Inferior parietal cortex (tissue), 1 donor: Measurements from ENCODE around the gene GRIA4.

Experiments
- DNase-seq: peaks from one replicate; pipeline ENCODE4 v3.0.0-alpha.2; 2016; ENCODE audit errors: extremely low spot score

GRIA4 gene

DNA sequence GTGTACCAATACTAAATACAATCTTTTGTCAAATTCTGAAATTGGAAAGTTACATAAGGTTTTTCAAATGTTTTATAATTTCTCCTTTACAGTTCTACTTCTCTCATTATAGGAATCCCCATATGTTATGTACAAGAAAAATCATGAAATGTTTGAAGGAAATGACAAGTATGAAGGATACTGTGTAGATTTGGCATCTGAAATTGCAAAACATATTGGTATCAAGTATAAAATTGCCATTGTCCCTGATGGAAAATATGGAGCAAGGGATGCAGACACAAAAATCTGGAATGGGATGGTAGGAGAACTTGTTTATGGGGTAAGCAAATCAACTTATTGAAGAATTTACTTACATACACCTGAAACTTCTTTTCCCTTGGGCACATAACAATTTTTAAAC is 308.7 kb downstream of the GRIA4 start:
- no peak for DNase-seq

DNA sequence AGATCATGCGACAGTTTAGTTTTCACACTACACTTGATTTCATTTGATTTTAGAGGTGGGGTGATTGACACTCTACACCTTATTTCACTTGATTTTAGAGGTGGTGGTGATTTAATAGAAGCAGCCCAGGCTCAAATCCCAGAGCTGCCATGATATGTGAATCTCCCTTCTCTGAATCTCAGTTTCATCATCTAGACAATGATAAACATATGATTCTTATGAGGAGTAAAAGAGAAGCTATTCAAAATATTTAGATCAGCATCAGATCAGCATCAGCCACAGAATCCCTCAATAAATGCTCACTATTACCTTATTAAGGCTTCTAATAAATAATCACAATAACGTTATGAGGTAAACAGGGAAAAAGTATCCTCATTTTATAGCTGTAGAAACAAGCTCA is 313.4 kb downstream of the GRIA4 start:
- no peak for DNase-seq

DNA sequence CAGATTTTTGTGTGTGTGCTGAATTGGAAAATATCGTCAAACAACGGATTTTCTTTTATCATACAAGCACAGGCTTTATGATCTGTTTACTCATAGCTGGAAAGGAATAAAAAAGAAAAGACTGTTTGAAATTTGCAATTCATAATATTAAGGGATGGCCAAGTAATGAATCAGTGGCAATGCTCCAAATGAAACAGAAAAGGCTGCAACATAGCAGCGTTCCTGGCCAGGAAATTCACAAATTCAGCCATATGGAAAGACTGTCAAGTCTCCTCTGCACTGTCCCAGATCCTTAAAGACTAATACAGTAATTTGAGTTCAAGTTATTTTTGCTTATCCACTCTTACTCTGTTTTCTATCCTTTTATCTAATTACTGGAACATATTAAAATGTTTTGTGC is 313.9 kb downstream of the GRIA4 start:
- DNase-seq, result no peak

DNA sequence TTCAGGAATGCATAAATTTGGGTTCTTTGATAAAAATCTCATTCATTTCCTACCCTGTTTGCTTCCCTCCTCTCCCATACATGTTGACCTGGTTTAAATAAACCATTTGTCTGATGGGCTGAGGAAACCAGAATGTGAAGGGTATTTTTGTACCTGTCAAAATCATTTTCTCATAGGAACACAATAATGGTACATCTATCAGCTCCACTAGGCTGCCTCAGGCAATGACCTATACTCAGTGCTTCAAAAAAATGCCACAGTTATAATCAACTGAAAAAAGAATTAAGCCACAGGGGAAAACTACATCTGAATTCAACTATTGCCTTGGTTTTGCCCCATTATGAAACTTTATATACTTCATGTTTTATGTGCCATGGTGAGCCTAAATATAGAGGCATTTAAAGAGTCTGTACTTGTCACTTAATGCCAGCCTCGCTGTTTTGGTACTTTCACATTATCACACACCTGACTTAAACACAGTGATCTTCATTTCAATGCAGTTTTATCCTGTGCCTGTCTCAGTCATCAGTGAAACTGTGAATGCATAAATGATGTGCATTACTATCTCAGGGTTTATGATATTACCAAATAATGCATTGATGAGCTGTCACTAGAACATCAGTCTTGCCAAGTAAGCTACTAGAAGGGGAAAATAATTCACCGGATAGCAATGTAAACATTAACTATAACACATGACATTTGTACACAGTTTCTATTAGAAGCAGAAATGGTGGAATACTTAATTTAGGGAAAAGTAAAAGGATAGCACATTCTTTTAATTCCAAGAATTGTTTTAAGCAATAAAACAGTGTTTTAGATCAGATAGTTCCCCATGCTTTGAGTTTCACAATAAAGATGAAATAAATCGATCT is 319.4 kb downstream of the GRIA4 start:
- no peak for DNase-seq

DNA sequence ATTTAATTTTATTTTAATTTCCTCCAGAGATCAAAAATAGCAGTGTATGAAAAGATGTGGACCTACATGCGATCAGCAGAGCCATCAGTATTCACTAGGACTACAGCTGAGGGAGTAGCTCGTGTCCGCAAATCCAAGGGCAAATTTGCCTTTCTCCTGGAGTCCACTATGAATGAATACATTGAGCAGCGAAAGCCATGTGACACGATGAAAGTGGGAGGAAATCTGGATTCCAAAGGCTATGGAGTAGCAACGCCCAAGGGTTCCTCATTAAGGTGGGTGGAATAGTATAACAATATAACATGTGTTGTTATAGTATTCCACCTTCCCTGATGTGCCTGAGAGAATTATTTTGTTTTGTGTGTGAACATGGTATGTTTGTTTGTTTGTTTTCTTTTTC is 323.8 kb downstream of the GRIA4 start:
- DNase-seq, result no peak

DNA sequence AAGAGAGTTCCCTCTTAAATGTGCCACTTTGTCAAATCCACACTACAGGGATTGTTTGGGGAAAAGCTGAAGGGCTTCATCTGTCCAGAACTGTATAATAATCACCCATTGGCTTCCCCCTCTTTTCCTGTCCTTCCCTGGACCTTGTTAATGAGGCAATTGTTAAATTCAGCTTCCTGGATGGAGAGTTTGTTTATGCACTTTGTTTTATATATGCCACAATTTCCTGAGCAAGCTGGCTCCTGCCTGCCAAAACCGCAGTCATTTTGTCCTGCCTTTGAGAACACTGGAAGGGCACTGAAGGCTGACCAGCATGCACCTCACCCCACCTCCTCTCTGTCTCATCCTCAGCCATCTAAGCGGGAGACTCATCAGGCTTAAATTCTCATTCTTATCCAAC is 325.9 kb downstream of the GRIA4 start:
- no peak for DNase-seq

DNA sequence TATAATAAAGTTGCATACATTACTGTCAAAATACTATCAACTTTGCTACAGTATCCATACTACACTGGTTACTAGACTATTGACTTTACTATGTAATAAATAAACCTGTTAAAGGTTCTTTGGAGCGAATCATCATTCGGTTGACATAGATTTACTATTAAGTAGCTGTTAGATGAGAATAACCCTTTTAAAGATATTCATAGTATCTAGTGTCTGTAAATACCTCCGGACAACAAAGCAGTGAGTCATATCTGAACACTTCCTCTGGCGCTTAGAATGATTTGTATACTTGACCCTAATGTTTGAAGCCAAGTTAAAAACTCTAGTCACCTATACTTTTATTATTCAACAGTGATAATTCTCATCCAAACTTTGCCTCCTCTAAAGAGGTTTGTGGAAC is 327.5 kb downstream of the GRIA4 start:
- no peak for DNase-seq

DNA sequence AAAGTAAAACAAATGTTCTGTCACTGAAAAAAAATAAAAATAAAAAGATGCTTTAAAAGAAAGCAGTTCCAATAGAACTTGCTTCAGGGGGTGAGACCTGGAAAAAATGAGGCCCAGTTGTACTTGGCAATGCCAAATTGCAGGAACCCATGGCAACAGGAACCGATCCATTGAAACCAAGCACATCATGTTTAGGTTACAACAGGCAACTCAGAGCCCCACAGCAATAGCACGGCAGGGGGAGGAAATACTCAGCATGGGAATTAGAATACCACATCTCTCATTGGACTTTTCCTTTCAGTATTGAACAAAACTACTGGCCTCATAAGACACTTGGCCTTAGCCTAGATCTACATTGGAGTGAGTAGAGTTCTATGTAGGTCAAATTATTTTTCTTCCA is 327.9 kb downstream of the GRIA4 start:
- no peak for DNase-seq

DNA sequence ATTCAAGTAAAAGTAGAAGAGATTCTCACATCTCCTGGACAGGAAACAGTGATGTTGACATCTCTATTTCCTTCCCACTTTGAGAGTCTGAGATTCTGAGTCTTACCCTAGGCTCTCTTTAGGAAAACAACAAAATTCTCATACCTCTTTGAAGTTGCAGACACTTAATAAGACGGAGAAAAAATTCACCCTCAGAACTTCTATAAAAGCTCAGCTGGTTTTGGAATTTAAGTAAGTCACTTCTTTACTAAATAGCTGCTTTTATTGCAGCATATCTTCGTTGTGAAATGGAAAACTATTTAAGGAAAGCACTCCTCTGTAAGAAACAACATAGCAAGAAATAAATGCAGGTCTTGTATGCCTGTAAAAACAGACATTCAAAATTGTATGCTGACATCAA is 333.0 kb downstream of the GRIA4 start:
- DNase-seq, result no peak

DNA sequence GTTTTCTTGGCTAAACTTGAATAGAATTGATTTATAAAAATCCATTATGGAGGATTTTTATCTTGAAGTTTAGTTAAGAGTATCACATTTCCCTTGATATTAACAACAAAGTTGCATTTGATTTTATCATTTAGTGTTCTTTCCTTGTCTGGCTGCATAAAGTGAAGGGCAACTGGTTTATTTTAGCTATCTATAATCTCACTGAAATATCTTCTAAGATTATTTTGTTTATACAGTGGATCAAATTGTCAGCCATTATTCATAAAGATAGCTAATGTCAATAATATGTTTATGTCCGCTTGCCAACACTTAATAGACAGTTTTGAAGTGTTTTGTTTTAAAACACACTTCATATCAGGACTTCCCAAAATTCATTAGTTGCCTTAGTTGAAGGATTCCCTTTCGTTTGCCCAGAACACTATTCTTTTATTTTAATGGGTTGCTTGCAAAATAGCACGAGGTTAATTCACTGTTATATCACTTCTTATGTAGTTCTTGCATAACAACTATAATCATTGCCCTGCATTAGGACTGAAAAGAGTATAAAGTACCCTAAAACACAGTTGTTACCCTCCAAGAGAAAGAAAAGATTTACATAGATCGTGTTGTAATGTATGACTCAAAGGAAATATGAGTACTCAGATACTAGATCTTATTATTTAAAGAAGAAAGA is 339.2 kb downstream of the GRIA4 start:
- no peak for DNase-seq

DNA sequence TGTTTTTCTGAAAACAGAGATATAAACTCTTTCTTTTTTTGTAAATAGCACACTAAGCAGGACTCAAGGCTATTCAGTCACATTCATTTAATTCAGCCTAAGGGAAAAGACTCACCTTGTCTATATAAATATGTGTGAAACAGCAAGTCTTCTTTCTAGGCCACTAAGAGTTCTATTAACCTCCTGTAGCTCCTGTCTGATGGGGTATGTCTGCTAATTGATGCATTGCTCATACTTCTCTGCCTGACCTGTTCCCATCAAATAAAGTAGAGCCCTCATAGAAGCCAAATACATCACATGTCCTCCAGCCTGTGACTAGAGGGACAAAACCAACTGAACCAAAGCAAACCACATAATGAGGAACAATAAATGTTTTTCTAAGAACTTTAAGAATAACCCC is 344.0 kb downstream of the GRIA4 start:
- no peak for DNase-seq

DNA sequence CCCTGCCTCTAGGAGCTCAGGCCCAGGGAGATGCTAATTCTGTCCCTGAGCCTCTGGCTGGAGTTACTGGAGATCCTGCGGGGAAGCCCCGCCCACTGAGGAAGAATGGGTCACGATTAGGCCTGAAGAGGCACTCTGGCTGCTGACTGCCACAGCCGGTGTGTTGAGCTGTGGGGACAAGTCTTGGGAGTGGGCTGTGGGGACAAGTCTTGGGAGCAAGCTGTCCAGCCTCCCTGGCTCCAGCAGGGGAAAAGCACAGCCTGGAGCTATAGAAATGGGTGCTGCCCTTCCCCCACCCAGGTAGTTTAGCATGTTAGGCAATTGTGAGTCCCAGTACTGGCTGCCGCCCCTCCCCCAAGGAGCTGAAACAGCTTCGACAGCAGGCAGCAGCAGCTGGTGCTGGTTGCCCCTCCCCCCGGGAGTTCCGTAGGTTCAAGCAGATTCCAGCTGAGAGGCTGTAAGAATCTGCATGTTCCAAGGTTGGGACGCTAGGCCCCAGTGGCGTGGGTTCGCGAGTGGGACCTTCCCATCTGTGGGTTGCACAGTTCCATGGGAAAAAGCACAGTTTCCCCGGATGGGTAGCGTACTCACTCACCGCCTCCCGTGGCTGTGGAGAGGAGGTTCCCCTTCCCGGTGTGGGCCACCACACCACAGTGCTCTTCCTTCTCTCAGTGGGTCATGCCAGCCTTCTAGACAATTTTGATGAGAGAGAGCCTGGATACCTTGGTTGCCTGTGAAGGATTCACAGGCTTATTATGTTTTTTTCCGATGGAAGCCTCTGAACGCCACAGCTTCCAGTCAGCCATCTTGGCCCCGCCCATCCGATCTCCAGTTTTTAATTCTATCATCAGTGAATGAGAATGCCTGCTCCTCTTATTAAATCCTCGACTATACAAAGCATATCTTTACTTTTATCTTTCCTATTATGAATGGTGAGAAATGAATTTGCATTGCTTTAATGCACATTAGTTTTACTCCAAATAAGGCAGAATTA is 350.7 kb downstream of the GRIA4 start:
- no peak for DNase-seq

DNA sequence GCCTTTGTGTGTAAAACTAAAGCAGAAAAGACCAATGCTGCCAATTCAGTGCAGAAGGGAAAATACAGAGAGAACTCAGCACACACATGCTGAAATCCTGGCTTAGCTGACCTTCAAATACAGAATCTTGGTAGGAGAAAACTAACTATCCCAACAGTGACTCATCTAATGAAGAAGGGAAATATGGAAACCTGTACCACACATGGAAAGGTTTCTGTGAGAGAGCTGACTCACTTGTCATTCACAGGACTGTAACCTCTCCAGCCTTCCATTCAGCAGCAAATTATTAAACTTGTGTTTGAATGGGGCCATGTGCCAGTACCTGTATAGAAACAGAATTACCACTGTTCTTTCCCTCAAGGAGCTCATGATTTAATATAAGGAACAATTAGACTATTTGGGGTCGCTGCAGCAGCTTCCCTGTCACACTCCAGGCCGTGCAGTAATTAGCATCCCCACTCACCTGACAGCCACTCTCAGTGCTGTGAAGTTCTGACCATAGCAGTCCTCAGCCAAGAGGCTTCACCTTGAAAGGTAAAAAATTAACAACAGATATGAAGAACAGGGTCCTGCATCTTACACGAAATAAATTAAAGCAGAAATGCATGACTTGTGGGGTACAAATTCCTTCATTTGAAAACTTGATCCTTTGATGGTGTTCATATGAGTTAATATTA is 358.3 kb downstream of the GRIA4 start:
- DNase-seq, result no peak

DNA sequence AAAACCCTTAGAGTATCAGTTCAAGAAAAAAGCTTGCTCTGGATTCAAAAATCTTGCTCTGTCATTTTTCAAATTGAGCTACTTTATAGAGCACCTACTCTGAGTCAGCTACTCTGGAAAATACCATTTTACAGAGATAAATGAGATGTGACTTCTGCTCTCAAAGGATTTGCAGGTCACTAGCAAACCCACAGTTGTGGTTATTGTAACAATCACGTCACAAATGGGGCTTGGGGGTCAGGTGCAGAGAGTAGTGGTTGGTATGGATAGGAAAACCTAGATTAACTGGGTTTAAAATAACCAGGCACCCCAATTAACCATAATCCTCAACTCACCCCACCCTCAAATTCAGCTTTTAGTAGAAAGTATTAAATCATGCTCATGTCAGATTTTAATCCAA is 359.9 kb downstream of the GRIA4 start:
- DNase-seq, result no peak

DNA sequence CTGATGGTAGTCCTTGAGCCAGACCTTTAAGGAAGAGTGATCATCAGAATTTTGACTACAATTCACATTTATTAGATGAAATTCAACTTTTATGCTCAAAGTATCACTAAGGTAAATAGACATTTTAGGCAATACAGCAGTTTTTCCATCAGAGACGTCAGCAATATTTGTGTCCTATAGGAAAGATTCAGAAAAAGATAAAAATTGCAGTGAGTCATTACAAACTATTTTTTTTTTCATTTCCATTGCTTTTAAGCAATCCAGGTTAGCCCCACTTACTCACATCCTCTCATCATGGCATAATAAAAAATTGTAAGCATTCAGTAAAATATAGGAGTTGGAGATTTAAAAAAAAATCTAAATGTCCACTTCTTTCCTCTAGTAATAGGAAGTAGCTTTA is 365.3 kb downstream of the GRIA4 start:
- DNase-seq, result no peak

DNA sequence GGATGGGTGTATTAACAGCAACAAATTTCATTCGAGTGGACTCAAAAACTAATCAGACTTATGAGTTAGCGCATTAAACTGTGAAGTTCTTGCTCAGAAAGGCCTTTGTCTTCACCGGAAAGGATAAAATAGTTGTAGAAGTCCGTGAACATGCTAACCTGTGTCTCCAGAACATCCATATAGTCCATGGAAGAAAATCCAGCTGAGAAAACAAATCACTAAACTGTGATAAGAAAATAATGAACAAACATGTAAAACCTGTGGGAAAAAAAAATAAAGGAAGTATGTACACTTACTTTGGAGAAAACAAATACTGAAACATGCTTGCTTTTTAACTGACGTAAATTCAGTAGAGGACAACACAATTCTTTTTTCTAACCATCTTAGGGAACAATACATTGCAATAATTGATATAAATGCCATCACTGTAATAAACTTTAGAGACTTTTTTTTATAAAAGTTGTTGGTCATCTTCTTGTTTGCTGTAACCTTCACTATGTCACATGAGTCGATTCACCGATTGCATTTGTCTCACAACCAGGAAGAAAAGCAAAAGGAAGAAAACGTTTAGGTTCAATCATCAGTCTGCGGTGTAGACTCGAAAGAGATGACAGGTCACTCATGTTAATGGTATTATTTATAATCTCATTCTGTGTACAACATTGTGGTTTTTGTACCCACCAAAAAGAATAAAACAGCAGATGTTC is 370.3 kb downstream of the GRIA4 start:
- no peak for DNase-seq

DNA sequence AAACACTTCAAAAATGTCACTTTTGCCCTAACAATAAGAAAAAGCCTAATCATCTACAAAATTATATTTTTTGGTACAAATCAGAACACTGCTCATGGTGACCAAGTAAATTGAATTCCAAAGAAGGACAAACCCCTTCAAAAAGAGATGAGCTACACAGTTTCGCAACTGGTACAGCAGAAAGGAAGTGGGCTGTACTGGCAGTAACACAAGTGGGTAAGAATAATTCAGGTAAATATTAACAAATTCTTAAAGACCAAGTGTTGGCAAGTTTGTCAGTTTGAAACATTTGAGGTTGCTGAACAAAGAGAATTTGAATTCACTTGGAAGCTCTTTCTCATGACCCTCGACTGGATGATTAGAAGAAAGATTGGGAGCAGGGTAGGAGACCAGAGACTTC is 376.7 kb downstream of the GRIA4 start:
- DNase-seq, result no peak

DNA sequence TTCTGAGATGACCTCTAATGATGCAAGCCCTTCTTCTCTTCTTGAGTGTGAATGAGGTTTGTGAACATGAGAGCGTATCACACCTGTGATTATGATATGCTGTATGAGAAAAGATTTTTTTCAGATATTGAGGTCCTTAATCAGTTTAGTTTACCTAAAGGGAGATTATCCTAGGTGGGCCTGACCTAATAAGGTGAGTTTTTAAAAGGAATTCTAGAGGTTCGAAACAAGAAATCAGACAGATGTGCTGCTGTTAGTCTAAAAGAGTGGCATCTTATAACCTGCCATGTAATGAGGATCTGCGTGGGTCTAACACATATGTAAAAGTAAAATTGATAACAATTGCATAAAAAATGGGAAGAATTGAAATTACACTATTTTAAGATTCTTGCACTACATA is 378.3 kb downstream of the GRIA4 start:
- no peak for DNase-seq

DNA sequence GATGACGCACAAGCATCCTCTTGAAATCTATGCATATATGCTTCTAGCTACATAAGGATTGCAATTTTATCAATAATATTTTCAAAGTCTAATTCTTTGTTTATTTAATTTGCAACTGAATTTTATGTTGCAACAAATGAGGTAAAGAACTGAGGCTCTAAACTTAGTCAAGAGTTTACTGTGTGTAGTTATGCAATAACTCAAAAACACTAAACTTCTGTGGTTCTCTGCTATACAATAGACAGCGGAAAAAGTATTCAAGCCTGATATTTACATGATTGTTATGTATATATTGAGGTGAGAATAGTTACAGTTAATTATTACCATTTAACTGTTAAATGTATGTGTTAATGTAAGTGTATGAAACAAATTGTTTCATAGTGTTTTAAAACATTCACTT is 379.3 kb downstream of the GRIA4 start:
- DNase-seq, result no peak

DNA sequence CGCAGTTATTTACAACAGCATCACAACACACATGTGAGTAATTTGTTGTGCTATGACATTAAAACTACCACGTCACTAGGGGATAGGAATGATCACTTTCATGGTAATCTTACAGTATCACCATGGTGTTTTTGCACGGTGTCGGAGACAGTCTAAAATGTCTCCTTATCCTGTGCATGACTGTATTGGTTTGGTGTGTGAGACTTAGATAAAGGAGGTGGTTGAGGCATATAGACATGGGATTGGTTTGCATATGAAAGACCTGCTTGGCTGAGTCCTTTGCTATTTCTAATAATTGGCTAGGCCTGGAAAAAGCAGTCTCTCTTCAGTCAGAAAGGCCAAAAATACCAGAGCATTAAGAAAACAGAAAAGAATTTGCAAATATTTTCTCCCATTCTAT is 382.0 kb downstream of the GRIA4 start:
- no peak for DNase-seq
